Activated B cell treated with CpG ODN at 0.5 μM for 24 hours (primary cell): Measurements from ENCODE around the gene PSMC4. TPM values are rescaled to one million over a fixed set of nuclear protein-coding genes. Genes with fewer than 3 reads are reported as not detected.

ENCODE experiments used
- ATAC-seq: fragments of 200-7000 bp; cut with Tn5 transposase; one replicate; pipeline ENCODE4 v1.10.0; 2021; ENCODE audit warnings: low read depth, mild to moderate bottlenecking, moderate library complexity
- CTCF ChIA-PET: fragments of 350-600 bp; sonication (Branson Sonifier 250); formaldehyde crosslinking; loops from one replicate; lab custom pipeline; 2021; ENCODE audit warnings: antibody characterized with exemption; lab: Charles Lee
- POLR2A ChIA-PET: fragments of 350-600 bp; sonication (Branson Sonifier 250); formaldehyde crosslinking; loops from one replicate; lab custom pipeline; 2021; ENCODE audit warnings: antibody characterized with exemption; lab: Charles Lee
- DNase-seq: peaks from one replicate; pipeline ENCODE4 v3.0.0; 2022
- H3K27ac Mint-ChIP-seq: one replicate; pipeline ENCODE4 v1.8.0; 2020; ENCODE audit warnings: mixed read lengths
- H3K27me3 Mint-ChIP-seq: one replicate; pipeline ENCODE4 v1.8.0; 2021; ENCODE audit warnings: mixed read lengths
- H3K36me3 Mint-ChIP-seq: one replicate; pipeline ENCODE4 v1.8.0; 2021; ENCODE audit warnings: low read depth, mixed read lengths
- H3K4me1 Mint-ChIP-seq: one replicate; pipeline ENCODE4 v1.8.0; 2021; ENCODE audit warnings: mixed read lengths
- H3K4me3 Mint-ChIP-seq: one replicate; pipeline ENCODE4 v1.8.0; 2020; ENCODE audit warnings: mild to moderate bottlenecking, mixed read lengths
- H3K9me3 Mint-ChIP-seq: one replicate; pipeline ENCODE4 v1.8.0; 2020; ENCODE audit warnings: mixed read lengths
- intact Hi-C: fragments of 100-400 bp; cut with micrococcal nuclease; formaldehyde crosslinking; loops from one replicate; pipeline ENCODE4 v1.15.1; 2024
- total RNA-seq: library from RNA; stranded (reverse); gene quantifications from 2 replicates; pipeline ENCODE4 v1.2.3, GENCODE V29; 2022
- TF ChIP-seq, protein P1 (sequence below): fragments of 200-600 bp; IDR thresholded peaks from one replicate; pipeline ENCODE4 v1.8.0; 2022; ENCODE audit warnings: antibody characterized with exemption, mild to moderate bottlenecking

PSMC4 gene
- total RNA-seq, 1 donor from 2014 or later, result 115 TPM

DNA sequence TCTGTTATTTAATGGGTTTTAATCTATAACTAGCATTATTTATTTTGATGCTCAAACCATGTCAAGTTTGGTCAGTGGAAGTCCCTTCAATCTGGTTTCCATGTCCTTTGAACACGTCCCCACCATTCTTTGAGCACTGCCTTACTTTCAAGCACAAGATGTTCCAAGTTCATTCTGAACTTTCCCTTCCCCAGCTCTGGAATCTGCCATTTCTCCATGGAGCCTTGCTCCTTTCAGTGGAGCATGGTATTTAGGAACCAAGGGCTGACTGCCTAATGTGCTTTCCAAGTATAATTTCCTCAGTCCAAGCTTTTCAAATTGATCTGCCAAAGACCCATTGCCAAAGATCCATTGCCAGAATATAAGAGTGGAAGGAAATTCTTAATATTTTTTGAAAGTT, 24.8 kb downstream of the PSMC4 start:
- ChIA-PET CTCF (no interaction called here), POLR2A (interaction anchor here (0.7 to 2.0 kb wide), 4 partner anchors 23 to 203 kb away, joined by 3 to 22 read pairs (median 4); partner anchors contain the start of gene ZNF780B)
- Mint-ChIP-seq H3K27me3 (no peaks in the 10 kb centered on the region), H3K9me3 (no peaks in the 10 kb centered on the region), H3K36me3 (peaks cover 11% of the 10 kb centered on the region), H3K27ac (no peak overlapping the region), H3K4me3 (peak overlapping the region; percentile 96), H3K4me1 (peaks cover 39% of the 10 kb centered on the region)
- no peak for ATAC-seq
- intact Hi-C loops, result loop anchor here (1.0 to 5.0 kb wide), 4 partner anchors 24 to 352 kb away; partner anchors contain the start of genes C19orf47, PLD3 and PSMC4
- DNase-seq, result no peak
- TF ChIP-seq, protein P1, sequence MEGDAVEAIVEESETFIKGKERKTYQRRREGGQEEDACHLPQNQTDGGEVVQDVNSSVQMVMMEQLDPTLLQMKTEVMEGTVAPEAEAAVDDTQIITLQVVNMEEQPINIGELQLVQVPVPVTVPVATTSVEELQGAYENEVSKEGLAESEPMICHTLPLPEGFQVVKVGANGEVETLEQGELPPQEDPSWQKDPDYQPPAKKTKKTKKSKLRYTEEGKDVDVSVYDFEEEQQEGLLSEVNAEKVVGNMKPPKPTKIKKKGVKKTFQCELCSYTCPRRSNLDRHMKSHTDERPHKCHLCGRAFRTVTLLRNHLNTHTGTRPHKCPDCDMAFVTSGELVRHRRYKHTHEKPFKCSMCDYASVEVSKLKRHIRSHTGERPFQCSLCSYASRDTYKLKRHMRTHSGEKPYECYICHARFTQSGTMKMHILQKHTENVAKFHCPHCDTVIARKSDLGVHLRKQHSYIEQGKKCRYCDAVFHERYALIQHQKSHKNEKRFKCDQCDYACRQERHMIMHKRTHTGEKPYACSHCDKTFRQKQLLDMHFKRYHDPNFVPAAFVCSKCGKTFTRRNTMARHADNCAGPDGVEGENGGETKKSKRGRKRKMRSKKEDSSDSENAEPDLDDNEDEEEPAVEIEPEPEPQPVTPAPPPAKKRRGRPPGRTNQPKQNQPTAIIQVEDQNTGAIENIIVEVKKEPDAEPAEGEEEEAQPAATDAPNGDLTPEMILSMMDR, result no peak

DNA sequence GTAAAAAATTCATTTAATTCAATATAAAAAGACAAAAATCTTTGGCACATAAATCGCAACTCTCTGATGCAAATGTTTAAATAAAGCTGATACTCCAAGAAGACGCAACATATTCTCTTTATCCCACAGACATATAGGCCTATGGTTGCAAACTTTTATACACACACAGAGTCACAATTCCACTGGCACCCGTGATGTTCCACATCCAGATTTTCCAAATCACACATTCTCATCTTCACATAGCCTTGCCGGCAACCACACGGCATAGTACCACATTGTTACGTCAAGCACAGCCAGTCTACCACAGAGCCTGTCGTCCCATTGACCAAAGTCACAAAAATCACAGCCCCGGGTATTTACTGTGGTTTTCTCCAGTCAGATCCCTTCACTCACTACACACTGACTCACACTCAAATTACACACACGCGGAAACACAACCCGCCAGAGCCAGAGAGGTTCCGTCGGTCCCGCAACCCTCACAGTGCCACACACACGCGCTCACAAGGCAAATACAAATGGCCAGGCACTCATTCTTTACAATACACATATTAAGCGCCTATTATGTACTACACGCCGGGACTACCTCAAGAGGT, 25.3 kb downstream of the PSMC4 start:
- DNase-seq, result no peak
- Mint-ChIP-seq H3K27ac (peak overlapping the region; percentile 97), H3K27me3 (no peaks in the 10 kb centered on the region)

DNA sequence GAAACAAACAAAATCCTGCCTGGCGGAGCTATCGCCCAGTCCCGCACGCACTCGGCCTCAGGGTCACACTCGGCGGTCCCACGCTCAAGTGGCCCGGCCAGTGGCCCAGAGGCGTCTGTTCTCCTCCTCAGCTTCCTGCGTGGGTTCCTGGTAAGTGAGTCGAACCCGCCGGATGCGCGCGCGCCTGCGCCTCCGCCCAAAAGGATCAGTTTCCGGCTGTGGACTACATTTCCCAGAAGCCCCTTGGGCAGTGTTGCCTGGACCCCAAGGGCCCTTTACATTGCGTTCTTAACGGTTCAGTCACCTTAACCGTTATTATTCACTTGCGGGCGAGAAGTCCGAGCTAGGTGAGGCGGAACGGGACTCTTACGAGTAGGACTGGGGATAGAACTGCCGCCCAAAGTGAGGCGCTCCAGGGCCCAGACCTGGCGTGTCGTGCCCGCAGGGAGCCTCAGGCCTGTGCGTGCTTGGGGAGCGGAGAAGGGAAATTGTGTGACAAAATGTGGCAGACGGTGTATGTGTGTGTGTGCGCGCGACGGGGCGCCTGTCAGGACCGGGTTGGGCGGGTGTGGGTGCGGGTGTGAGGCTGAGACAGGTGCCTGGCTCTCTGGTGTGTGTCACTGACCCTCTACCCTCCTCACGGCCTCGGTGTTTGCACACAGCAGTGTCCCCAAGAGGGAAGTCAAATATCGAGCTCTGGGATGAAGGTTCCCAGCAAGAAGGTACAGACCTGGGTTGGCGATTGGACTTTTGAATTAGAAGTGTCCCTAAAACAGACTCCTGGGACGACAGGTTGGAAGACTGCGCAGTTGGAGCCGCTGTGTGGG, 26.1 kb downstream of the PSMC4 start, which contains the start of gene ZNF546:
Gene ZNF546 (plus strand): TSS at position 250 of the 827 bp plus-strand sequence. CDS start 1,267 bp downstream, outside the sequence.
- no peaks in the 10 kb centered on the region for H3K27me3 Mint-ChIP-seq
- H3K4me1 Mint-ChIP-seq, result peaks cover 35% of the 10 kb centered on the region
- no peaks in the 10 kb centered on the region for H3K9me3 Mint-ChIP-seq
- peaks cover 11% of the 10 kb centered on the region for H3K36me3 Mint-ChIP-seq
- H3K27ac Mint-ChIP-seq, result peak within 1 kb of the TSS; percentile 97
- ChIA-PET POLR2A (interaction anchor here (0.5 to 2.0 kb wide), 15 partner anchors 9 to 1208 kb away, joined by 3 to 24 read pairs (median 5); partner anchors contain the start of genes DYRK1B, FBL, PSMC4 and ZNF780A), CTCF (interaction anchor here (1.7 kb wide), 1 partner anchor 26 kb away, joined by 15 read pairs; the partner anchor contains the start of gene PSMC4)
- intact Hi-C loops, result loop anchor here (1.0 to 5.0 kb wide), 6 partner anchors 26 to 350 kb away; partner anchors contain the start of genes C19orf47, PLD3, PSMC4 and ZNF780A
- TF ChIP-seq, protein P1, result no peak
- peak; percentile 86 for DNase-seq
- peak within 1 kb of the TSS; percentile 96 for H3K4me3 Mint-ChIP-seq
- peak; percentile 93 for ATAC-seq

More for the DNA sequence above, 25.3 kb downstream of the PSMC4 start:
- Mint-ChIP-seq H3K9me3 (no peaks in the 10 kb centered on the region), H3K4me1 (peaks cover 35% of the 10 kb centered on the region), H3K4me3 (peak overlapping the region; percentile 96), H3K36me3 (peaks cover 11% of the 10 kb centered on the region)
- ChIA-PET CTCF (interaction anchor here (1.7 kb wide), 1 partner anchor 26 kb away, joined by 15 read pairs; the partner anchor contains the start of gene PSMC4), POLR2A (interaction anchor here (0.5 to 2.0 kb wide), 12 partner anchors 9 to 1208 kb away, joined by 3 to 24 read pairs (median 6); partner anchors contain the start of genes DYRK1B, FBL, PSMC4 and ZNF780A)
- intact Hi-C loops, result loop anchor here (1.0 to 5.0 kb wide), 4 partner anchors 25 to 351 kb away; partner anchors contain the start of genes C19orf47, PLD3 and PSMC4
- ATAC-seq, result peak; percentile 19
- TF ChIP-seq, protein P1, result no peak

DNA sequence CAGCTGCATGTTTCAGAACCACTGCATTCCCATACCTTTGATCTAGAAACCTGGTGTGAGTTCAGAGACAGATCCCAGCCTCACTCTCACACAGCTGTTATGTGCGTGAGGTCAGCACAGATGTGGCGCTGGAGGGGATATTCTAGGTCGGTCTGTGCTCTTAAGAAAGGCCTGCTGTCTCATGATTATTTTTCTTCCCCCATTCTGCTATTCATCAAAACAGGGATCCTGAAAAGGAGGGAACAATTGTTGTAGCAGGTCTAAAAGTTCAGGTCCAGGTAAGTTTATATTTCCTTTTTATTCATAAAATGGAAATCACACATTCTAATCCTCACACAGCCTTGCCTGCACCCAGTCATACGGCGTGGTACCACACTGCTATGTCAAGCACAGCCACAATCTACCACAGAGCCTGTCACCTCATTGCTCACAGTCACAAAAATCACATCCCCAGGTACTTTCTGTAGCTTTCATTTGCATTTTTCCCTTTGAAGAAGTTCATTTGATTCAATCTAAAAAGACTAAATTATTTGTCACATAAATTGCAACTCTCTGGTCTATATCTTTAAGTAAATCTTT, 26.8 kb downstream of the PSMC4 start:
- intact Hi-C loops, result loop anchor here (1.0 to 5.0 kb wide), 5 partner anchors 59 to 350 kb away; partner anchors contain the start of genes C19orf47, PLD3, ZNF780A and ZNF780B
- H3K4me1 Mint-ChIP-seq, result peaks cover 35% of the 10 kb centered on the region
- ATAC-seq (no peak), DNase-seq (no peak)
- H3K9me3 Mint-ChIP-seq, result no peaks in the 10 kb centered on the region
- peak overlapping the region; percentile 97 for H3K27ac Mint-ChIP-seq
- ChIA-PET POLR2A (interaction anchor here (0.6 to 2.0 kb wide), 11 partner anchors 27 to 447 kb away, joined by 3 to 24 read pairs (median 6); partner anchors contain the start of genes DYRK1B, FBL, PSMC4 and ZNF780A), CTCF (interaction anchor here (1.7 kb wide), 1 partner anchor 27 kb away, joined by 15 read pairs; the partner anchor contains the start of gene PSMC4)
- TF ChIP-seq, protein P1, result no peak
- H3K36me3 Mint-ChIP-seq, result peaks cover 11% of the 10 kb centered on the region
- H3K27me3 Mint-ChIP-seq, result no peaks in the 10 kb centered on the region
- H3K4me3 Mint-ChIP-seq, result peak overlapping the region; percentile 96
